Left ventricle myocardium superior (tissue), 1 donor: ENCODE data around the gene MNX1. TPM values are rescaled to one million over a fixed set of nuclear protein-coding genes. Genes with fewer than 3 reads are reported as not detected.
A peak's percentile ranks its signal among the peaks of the same experiment; 100 is the strongest.

Experiments used
- ATAC-seq: fragments of 200-7000 bp; cut with Tn5 transposase; one replicate; pipeline ENCODE4 v1.9.1; 2020; ENCODE audit warnings: mild to moderate bottlenecking, moderate library complexity
- DNase-seq: peaks from one replicate; pipeline ENCODE4 v3.0.0-alpha.2; 2020
- intact Hi-C: fragments of 100-400 bp; cut with micrococcal nuclease; formaldehyde crosslinking; loops from one replicate; pipeline ENCODE4 v1.11.0; 2022
- total RNA-seq: library from RNA; stranded (reverse); fragmentation: NEBNext Ultra II Directional; extraction: Animal tissue kit (Norgen Biotek cat#: 25700); gene quantifications from one replicate; pipeline ENCODE4 v1.2.1, GENCODE V29; 2021
- donor health status: DM: no; HTN: yes; CAD: no; lungs with severe emphysema.

MNX1 gene
- total RNA-seq, 1 donor from 2014 or later = not detected

- DNase-seq (no peak), ATAC-seq (no peak)
- intact Hi-C loops = no loop called here
These were observed 4.8 kb downstream of the MNX1 start for GRCh38 chr7:157005456-157006204.

DNA sequence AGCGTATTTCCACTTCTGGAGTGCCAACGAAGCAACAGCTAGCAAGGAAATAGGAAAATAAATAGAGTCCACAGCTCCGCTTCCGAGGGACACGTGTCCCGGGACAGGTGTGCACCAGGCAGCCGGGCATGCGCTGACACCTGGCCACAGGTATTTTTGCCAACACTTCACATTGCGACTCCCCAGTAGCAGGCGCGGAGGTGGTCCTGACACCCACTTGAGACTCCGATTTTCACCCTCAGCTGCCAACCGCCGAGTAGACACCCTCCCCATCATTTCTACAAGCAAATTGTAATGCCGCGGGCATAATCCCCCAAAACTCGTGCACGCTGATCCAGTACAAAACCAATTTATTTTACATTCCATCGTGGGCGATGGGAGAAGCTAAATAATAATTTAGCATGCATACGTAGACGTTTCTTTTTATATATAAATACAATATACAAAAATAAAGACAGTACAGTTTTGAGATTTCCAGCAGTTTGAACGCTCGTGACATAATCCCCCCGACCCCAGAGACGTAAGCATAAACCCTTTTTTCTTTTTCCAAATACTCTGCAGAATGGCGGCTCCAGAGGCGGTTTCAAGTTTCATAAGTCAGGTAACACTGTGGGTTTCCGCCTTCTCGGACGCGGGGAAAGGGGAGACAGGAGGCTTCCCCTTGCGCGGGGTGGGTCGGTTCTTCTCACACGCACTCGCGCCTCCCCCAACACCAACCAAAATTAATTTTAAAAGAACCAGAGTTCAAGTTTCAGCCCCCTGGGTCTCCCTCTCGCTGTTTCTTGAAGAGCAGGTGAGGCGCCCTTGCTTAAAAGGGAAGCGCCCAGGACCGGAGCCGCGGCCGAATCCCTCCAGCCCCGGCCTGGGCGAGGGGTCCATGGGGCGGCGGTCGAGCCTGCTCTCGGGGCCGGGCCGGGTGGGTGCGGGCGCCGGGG lies 5.7 kb downstream of the MNX1 start:
- DNase-seq = no peak
- ATAC-seq = no peak
- intact Hi-C loops = no loop called here

GRCh38 chr7:157003756-157004520 lies 6.5 kb downstream of the MNX1 start:
- DNase-seq = no peak
- peak; percentile 23 for ATAC-seq
- intact Hi-C loops = no loop called here

DNA sequence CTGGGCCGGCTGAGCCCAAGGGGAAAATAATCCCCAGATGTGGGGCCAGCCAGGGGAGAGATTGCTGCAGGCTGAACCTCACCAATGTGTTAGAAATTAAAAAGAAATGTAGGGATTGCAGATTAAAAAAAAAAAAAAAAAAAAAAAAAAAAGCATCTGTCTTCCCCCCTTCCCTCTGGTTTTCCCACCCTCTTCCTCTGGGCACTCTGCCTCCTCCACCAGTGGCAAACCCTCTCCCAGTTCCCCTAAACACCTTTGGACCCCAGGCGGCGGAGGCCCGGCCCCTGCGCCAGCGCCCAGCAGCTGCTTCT lies 7.1 kb downstream of the MNX1 start:
- intact Hi-C loops = no loop called here
- no peak for ATAC-seq

DNA sequence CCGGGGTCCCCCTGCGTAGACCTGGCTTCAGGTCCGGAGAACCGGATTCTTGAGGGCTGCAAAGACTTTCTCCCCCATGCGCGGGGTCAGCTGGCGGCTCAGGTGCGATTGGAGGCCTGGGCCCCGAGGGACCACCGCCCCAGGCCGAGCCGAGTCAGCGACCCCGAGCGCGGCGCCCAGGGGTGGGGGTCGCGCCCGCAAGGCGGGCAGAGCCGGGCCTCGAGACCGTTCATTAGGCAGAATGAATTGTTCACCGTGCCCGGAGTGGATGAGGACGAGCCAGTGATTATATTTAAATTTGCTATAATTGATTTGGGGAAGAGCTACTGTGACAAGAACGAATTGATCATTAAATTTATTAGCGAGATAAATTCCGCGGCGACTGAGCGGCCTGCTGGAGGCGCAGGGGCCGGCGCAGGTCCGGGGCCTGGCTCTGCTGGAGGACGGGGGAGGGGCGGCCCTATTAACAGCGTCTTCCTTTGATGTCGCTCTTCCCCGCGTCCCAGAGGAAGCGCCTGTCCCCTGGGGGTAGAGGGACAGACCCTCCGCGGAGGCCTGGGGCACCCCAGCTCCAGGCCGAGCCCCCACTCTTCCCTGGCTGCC lies 7.5 kb downstream of the MNX1 start:
- intact Hi-C loops = no loop called here
- ATAC-seq (no peak), DNase-seq (no peak)

More for the DNA sequence above, 7.1 kb downstream of the MNX1 start:
- DNase-seq = no peak

DNA sequence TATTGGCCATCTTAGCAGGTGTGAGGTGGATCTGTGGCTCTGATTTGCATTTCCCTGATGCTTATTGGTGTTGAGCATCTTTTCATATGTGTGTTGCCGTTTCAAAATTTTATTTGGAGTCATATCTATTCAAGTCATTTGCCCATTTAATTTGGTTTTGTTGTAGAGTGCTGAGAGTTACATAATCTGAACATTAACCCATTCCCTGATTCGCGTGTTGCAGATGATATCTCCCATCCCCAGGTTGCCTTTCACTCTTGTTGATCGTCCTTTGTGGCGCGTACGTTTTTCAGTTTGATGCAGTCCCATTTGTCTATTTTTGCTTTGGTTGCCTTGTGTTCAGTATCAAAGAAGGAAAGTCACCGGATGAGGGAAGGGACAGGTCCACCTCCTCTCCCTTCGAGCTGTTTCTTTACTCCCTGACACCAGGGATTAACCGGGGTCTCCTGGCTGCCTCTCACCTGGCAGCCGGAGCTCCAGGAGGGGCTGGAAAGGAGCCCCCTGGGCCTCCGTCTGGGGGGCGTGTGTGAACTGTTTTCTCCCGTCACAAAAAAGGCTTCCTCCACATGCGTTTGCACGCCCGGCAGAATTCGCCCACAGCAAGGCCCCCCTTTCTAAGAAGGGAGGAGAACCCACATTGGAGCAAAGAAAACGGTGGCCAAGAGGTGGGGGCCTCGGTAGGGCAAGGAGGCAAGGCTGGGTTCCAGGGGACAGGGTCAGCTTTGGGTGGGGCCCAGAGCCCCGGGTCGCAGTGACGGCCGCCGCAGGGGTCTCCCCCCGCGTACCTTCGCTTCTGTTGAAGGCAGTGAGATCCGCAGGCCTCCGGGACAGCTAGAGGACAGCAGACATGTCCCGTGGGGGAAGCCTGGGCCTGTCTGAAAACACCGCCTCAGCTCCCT lies 8.3 kb downstream of the MNX1 start:
- intact Hi-C loops = no loop called here
- ATAC-seq (no peak), DNase-seq (no peak)

DNA sequence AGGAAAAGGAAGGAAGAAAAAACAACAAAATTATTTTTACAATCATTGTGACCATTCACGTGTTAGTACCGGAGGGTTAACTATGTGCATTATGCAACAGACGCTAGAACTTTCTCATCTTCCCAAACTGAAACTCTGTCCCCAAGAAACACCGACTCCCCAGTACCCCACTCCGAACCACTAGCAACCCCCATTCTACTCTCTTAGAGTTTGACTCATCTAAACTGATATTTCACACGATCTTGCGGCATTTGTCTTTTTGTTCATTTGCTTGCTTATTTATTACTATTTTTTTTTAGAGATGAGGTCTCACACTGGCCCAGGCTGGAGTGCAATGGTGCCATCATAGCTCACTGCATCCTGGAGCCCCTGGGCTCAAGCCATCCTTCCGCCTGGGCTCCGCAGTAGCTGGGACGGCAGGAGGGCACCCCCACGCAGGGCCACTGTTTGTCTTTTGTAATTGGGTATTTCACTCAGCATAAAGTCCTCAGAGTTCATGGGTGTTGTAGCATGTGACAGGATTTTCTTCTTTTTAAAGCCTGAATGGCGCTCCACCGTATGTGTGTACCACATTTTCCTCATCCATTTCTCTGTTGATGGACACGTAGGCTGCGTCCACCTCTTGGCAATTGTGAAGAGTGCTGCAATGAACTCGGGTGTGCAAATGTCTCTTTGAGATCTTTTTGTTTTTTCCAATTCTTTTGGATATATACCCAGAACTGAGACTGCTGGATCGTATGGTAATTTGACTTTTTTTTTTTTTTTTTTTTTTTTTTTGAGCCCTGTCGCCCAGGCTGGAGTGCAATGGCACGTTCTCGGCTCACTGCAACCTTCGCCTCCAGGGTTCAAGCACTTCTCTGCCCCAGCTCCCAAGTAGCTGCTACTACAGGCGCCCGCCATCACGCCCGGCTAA lies 9.5 kb downstream of the MNX1 start:
- intact Hi-C loops = no loop called here
- DNase-seq = no peak
- no peak for ATAC-seq

DNA sequence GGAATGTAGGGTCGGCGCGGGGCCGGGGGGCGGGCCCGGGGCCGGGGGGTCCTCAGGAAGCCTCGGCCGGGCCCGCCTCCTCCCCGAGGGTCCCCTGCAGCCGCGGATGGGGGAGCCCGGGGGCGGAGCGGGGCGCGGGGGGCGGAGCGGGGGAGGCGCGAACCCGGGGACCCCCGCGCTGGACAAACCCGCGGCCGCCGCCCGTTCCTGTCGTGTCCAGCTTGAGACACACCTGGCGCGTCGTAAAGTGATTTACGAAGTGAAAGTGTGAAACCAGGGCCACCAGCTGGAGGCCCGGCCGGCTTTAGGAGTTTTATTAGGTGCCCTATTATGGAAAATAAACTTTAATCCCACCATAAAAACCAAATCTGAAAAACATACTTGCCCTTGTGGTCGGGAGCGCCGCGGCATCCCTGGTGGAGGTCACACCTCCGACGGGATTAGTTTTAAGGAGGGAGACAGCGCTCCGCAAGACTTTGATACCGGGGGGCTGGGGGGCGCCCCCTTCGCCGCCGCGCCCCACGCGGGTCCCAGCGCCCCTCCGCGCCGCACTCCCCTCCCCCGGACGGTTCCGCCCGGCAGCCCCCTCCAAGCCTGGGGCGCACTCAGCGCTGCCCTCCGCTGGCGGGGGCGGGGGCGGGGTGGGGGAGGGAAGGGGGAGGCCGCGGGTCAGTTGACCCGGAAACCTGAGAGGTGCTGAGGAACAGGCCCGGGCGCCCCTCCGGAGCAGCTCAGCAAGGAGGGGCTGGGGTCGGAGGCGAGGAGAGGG lies 10.3 kb downstream of the MNX1 start:
- DNase-seq (no peak), ATAC-seq (no peak)
- intact Hi-C loops = no loop called here

GRCh38 chr7:156998988-156999957 lies 11.2 kb downstream of the MNX1 start:
- no peak for ATAC-seq
- DNase-seq = no peak
- intact Hi-C loops = no loop called here

- DNase-seq (no peak), ATAC-seq (no peak)
- intact Hi-C loops = no loop called here
These were observed 16.0 kb downstream of the MNX1 start for GRCh38 chr7:156994417-156994816.

DNA sequence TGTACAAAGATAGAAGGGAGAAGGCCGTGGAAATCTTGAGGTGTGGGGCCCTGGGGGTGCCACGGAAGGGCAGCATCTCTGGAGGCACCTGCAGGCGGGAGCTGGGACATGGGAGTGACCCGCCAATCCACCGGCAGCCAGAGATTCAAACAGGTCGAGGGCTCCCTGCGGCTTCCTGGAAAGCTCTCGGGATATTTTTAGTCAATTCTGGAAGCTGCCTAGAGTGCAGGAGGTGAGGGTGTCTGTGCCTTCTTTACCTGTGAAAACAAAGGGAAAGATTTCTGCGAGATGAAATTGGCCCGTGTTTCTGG lies 16.6 kb downstream of the MNX1 start:
- DNase-seq (no peak), ATAC-seq (no peak)
- intact Hi-C loops = no loop called here

- peak; percentile 74 for ATAC-seq
These were observed 17.2 kb downstream of the MNX1 start for GRCh38 chr7:156993021-156993924.

DNA sequence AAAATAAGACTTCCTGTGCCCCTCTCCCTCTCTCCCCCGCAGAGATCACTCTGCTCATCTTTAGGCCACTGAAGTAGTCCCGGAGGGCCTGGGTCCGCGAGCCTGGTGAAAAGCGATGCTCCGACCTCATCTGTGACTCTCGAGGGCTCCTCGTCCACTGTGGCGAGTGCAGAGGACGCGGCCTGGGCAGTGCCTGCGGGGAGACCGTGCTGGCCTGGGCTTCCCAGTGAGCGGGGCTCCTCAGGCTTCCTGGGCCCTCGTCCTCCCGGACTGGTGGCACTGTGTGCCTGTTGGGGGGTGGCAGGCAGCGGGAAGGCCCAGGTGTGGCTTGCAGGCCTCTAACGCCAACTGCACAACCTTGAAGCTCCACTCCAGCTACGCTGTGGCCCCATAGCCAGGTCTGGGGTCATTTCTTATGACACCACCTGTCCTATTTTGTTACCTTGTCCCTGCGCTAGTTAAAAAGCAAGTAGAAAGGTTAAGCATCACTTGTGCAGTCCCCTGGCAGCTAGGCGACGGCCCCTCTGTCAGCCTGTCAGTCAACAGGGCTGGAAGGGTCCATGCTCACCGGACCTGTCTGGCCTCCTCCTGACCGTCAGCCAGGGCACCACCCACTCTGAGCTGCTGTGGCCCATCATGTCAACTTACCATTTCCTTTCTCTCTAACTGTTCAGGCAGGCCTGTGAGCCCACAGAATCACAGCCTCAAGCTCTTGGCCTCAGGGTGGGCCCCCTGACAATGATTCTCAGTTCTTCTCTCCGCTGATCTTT lies 20.5 kb downstream of the MNX1 start:
- no peak for DNase-seq
- intact Hi-C loops = no loop called here
- no peak for ATAC-seq

More at GRCh38 chr7:156993021-156993924, 17.2 kb downstream of the MNX1 start:
- intact Hi-C loops = no loop called here
- DNase-seq = peak; percentile 66
